Pons (tissue), 1 donor: Measurements from ENCODE around the gene SEC24C.
"Not testable (repeated sequence)": the region's sequence is repeated elsewhere in the genome, so short reads cannot be mapped to it uniquely, and the experiment has no call there.

Source experiments
- DNase-seq: peaks from one replicate; pipeline ENCODE4 v3.0.0-alpha.2; 2016; ENCODE audit warnings: low spot score

Gene SEC24C

GRCh38 chr10:73732931-73733623 is 11.1 kb upstream of the SEC24C start:
- no peak for DNase-seq

DNA sequence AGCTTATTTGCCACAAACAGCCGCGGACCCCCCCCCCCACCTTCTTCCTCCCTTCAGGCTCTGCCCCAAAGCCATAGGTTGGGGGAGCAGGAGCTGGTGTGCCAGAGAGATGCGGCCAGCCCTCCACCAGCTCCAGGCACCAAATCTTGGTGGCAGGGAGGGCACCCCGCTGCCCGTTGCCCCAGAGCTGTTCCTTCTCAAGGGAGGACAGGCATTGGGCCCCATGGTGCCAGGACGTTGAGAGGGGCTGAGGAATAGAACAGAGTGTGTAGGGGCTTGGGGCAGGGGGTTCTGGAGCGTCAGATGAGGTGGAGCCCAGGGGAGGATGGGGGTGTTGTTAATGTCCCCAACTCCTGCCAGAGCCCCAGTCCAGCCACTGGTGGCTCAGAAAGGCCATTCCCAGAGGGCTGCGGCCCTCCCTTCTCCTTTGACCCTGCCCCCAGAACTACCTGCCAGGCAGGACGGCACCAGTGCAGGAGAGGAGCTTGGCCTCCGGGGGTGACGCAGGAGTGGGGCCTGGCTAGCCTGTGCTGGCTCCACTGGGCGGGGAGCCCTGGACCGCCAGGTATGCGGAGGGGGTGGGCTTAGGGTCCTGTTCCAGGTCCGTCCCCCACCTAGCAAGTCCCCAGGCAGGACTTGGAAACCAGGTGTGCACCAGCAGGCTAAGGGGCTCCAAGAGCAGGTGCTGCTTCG is 10.0 kb upstream of the SEC24C start:
- DNase-seq: no peak

- no peak for DNase-seq
Observed at GRCh38 chr10:73734796-73735305, 9.3 kb upstream of the SEC24C start.

- DNase-seq: not testable (repeated sequence)
Observed at GRCh38 chr10:73740501-73741254, 3.5 kb upstream of the SEC24C start.

DNA sequence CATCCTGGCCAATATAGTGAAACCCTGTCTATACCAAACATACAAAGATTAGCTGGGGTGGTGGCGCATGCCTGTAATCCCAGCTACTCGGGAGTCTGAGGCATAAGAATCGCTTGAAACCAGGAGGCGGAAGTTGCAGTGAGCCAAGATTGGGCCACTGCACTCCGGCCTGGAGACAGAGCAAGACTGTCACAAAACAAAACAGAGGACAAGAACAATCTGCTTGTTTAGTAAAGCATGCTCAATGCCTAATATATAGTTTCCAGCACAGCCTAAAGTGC is 1.8 kb upstream of the SEC24C start:
- no peak for DNase-seq

DNA sequence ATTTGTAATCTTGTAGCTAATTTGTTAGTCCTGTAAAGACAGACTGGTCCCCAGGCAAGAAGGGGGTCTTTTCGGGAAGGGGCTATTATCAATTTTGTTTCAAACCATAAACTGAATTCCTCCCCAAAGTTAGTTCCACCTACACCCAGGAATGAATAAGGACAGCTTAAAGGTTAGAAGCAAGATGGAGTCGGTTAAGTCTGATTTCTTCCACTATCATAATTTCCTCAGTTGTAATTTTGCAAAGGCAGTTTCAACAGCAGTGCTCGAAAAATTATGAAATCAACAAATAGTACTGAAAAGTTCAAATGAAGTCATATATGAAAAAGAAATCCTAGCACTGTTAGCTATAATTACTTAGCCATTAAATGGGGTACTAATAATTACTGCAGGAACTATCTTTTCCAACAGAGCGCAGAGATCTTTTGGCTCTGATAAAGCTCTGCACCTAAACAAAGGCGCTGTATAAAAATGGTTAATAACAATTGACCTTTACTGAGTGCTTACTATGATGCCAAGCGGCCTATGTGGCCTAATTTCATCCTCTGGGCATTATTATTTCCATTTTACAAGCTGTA is 756 bp upstream of the SEC24C start:
- peak; percentile 14 for DNase-seq

- DNase-seq: no peak
Observed at GRCh38 chr10:73744664-73744975, 448 bp downstream of the SEC24C start.

DNA sequence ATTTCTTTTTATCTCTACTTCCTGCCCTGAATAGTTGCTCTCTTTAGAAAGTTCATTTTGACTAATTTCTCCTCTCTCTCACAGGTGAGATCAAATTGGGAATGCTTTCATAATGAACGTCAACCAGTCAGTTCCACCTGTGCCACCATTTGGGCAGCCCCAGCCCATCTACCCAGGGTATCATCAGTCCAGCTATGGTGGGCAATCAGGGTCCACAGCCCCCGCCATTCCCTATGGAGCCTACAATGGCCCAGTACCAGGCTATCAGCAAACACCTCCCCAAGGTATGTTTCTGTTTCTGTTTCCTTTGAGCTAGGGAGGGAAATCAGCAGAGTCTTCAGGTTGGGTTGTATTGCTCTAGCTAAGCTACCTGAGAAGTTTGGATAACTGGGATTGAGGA is 2.5 kb downstream of the SEC24C start:
- DNase-seq: no peak

- DNase-seq: no peak
Observed at GRCh38 chr10:73750819-73751218, 6.6 kb downstream of the SEC24C start.

GRCh38 chr10:73756183-73756582 is 12.0 kb downstream of the SEC24C start:
- DNase-seq: no peak

DNA sequence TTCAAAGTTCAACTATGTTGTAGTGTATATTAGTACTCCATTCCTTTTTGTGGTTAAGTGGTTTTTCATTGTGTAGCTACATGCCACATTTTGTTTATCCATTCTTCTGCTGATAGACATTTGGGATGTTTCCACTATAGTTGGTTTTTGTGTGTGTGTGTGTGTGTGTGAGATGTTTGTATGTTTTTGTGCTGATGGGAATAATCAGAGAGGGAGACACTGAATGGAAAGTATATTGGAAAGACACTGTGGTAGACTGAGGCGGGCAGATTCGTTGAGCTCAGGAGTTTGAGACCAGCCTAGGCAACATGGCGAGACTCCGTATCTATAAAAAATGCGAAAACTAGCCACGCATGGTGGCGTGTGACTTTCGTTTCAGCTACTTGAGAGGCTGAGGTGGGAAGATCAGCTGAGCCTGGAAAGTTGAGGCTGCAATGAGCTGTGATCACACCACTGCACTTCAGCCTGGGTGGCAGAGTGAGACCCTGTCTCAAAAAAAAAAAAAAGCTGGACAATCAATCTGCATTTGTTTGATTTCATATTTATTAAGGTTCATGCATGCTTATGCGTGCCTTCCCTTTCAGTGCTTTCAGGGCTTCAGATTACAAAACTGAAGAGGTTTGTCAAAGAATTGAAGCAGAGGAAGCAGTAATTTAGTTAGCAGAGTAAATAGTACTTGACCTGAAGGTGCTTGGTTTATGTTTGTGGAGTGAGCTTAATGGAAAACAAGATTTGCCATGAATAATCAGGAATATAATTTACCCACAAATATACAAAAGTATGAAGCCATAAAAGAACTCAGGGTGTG is 14.7 kb downstream of the SEC24C start:
- no peak for DNase-seq

DNA sequence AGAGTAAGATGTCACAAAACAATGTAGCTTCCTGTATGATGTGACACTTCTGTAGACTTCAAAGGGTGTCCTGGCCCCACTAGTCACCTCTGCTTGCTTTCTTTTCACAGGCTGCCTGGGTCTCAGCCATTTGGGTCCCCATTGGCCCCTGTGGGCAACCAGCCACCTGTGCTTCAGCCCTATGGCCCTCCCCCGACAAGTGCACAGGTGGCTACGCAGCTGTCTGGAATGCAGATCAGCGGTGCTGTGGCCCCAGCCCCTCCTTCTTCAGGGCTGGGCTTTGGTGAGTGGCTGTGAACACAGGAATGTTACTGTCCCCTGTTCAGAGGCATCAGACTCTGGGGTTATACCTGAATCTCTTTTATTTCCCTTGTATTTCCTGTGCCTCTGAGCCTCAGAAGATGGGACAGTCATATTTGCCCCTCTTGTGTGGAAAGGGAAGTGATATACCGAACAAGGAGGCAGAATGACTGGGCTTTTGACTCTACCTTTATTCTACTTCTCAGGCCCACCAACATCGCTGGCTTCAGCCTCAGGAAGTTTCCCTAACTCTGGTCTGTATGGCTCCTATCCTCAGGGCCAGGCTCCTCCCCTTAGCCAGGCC is 15.4 kb downstream of the SEC24C start:
- DNase-seq: no peak

DNA sequence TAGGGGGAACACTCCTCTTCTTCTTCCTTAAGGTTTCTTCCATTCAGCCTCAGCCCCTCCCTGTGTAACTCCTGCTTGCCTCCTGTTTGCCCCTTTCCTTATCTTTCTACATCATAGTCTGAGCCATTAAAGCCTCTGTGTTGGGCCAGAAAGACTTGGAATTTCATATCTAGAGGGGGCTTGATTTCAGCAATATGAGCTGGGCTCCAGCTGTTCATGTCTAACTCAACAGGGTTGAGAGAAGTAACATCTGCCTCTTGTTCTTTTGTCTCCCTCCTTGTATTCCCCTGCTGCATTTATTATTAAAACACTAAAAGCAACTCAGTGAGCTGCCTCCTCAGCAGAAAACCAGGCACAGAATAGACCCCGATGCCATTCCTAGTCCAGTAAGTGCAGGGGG is 17.6 kb downstream of the SEC24C start:
- DNase-seq: no peak

DNA sequence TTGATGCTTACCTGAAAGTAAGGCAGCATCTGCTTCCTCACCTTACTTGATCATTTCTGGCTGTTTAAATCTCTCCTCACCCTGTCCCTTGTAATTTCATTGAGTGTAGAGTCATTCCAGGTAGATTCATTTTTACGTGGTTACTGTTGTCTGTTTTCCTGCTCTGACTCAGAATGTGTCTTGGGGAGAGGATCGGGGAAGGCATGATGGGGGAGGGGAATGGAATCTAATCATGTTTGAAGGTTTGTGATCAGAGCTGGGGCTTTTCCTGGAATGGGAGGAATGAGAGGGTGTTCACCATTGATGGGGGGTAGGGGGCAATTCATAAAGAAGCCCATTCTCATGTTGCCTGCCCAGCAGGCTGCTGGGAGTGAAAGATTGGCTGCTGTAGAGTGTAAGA is 18.7 kb downstream of the SEC24C start:
- no peak for DNase-seq

- no peak for DNase-seq
Observed at GRCh38 chr10:73763343-73763742, 19.2 kb downstream of the SEC24C start.

GRCh38 chr10:73765066-73765465 is 20.9 kb downstream of the SEC24C start:
- no peak for DNase-seq

GRCh38 chr10:73768881-73769280 is 24.7 kb downstream of the SEC24C start:
- no peak for DNase-seq

GRCh38 chr10:73769396-73769795 is 25.2 kb downstream of the SEC24C start:
- no peak for DNase-seq

GRCh38 chr10:73771722-73772280 is 27.6 kb downstream of the SEC24C start:
- peak; percentile 83 for DNase-seq

DNA sequence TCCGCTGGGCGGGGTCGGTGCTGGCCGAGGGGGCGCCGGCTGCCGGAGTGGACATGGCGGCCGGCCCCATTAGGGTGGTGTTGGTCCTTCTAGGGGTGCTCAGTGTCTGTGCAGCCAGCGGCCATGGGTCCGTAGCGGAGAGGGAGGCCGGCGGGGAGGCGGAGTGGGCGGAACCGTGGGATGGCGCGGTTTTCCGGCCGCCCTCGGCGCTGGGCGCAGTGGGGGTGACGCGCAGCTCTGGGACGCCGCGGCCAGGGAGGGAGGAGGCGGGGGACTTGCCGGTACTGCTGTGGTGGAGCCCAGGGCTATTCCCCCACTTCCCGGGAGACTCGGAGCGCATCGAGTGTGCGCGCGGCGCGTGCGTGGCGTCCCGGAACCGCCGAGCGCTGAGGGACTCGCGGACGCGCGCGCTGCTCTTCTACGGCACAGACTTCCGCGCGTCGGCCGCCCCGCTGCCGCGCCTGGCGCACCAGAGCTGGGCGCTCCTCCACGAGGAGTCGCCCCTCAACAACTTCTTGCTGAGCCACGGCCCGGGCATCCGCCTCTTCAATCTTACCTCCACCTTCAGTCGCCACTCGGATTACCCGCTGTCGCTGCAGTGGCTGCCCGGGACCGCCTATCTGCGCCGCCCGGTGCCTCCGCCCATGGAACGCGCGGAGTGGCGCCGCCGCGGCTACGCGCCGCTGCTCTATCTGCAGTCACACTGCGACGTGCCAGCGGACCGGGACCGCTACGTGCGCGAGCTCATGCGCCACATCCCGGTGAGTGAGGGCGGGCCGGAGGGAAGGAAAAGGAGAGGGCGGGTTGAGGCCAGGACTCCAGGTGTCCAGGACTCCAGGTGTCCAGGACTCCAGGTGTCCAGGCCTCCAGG is 28.3 kb downstream of the SEC24C start:
- DNase-seq: peak; percentile 70
